Measurements from ENCODE around the gene TDO2.

The TDO2 gene

GRCh38 chr4:155954939-155955338 lies 51.4 kb downstream of the TDO2 start:
- DNase-seq = no peak

GRCh38 chr4:155956461-155956860 lies 53.0 kb downstream of the TDO2 start:
- no peak for DNase-seq

- no peak for DNase-seq
Measured at GRCh38 chr4:155959417-155959816, 55.9 kb downstream of the TDO2 start.

GRCh38 chr4:155960522-155960921 lies 57.0 kb downstream of the TDO2 start:
- DNase-seq = no peak

- DNase-seq = no peak
Measured at GRCh38 chr4:155961575-155961974, 58.1 kb downstream of the TDO2 start.

- DNase-seq = no peak
Measured at GRCh38 chr4:155962767-155963166, 59.3 kb downstream of the TDO2 start.

GRCh38 chr4:155964016-155964891 lies 60.8 kb downstream of the TDO2 start:
- DNase-seq = no peak

- DNase-seq = no peak
Measured at GRCh38 chr4:155966171-155966570, 62.7 kb downstream of the TDO2 start.

- no peak for DNase-seq
Measured at GRCh38 chr4:155966731-155967395, 63.4 kb downstream of the TDO2 start.

All from NCI-H510A treated with DMSO at 0.1 percent for 48 hours (cell line).